Mucosa of descending colon (tissue), 3 donors: Measurements from ENCODE around the gene GRM8. TPM values are rescaled to one million over a fixed set of nuclear protein-coding genes. Genes with fewer than 3 reads are reported as not detected.

ENCODE experiments used
- ATAC-seq: fragments of 200-7000 bp; cut with Tn5 transposase; one replicate; pipeline ENCODE4 v1.9.1; 2020; ENCODE audit warnings: mild to moderate bottlenecking, moderate library complexity
- DNase-seq, 3 donors: peaks; one replicate each; pipeline ENCODE4 v3.0.0-alpha.2; 2020
- H3K36me3 ChIP-seq: fragments of 200-600 bp; one replicate; pipeline ENCODE4 v1.8.0; 2021; ENCODE audit warnings: low read depth, mild to moderate bottlenecking
- H3K4me1 ChIP-seq: fragments of 200-600 bp; one replicate; pipeline ENCODE4 v1.8.0; 2021; ENCODE audit warnings: low read depth, mild to moderate bottlenecking
- H3K4me3 ChIP-seq: fragments of 200-600 bp; one replicate; pipeline ENCODE4 v1.8.0; 2021; ENCODE audit warnings: mild to moderate bottlenecking
- H3K9me3 ChIP-seq: fragments of 200-600 bp; one replicate; pipeline ENCODE4 v1.8.0; 2021; ENCODE audit warnings: mild to moderate bottlenecking
- intact Hi-C, 2 donors: fragments of 100-400 bp; cut with DNase I in 1 of 2; cut with micrococcal nuclease in 1 of 2; formaldehyde crosslinking; loops; one replicate each; pipeline versions ENCODE4 v1.11.0 to v1.11.1; 2022; cut with DNase I, micrococcal nuclease
- total RNA-seq, 3 donors: library from RNA; stranded (reverse); fragmentation: NEBNext Ultra II Directional in 2 of 3; extraction: Animal tissue kit (Norgen Biotek cat#: 25700) in 2 of 3; gene quantifications; one replicate each; pipeline versions ENCODE4 v1.2.1 to v1.2.4, GENCODE V29; 2021 to 2023
- TF ChIP-seq, protein P1 (sequence below): fragments of 200-600 bp; IDR thresholded peaks from one replicate; pipeline ENCODE4 v1.8.0; 2022; ENCODE audit warnings: antibody characterized with exemption, mild to moderate bottlenecking
- donor health status: DM: no; HTN: no; CAD: no; lungs with moderate emphysema.
- donor health status: DM: no; HTN: no; CAD: no.
- donor health status: DM: no; HTN: yes; CAD: no.

The GRM8 gene
- total RNA-seq, 3 donors from 2014 or later = 0.41 to 9.2 (median 4.4) TPM

DNA sequence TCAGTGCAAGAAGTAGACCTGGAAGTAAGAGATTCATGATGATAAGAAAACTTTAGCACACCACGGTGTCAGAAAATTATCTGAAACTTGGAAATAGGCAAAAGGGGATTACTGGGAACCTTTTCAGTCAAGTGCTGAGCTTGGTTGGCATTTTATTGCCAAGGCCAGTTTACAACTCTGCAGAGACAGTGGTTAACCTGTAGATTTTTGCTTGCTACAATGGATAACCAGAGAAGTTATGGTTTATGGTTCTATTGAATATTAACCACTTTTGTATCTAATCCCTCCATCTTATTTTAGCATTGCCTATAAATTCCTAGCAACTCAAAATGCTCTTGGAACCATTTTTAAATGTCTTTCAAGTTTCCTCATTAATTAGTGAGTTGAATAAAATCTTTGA is 13.3 kb upstream of the GRM8 start:
- no peaks in the 10 kb centered on the region for H3K9me3 ChIP-seq
- intact Hi-C loops = no loop called here
- no peak overlapping the region for H3K4me3 ChIP-seq
- no peaks in the 10 kb centered on the region for H3K4me1 ChIP-seq
- ATAC-seq = peak; percentile 51
- TF ChIP-seq, protein P1, sequence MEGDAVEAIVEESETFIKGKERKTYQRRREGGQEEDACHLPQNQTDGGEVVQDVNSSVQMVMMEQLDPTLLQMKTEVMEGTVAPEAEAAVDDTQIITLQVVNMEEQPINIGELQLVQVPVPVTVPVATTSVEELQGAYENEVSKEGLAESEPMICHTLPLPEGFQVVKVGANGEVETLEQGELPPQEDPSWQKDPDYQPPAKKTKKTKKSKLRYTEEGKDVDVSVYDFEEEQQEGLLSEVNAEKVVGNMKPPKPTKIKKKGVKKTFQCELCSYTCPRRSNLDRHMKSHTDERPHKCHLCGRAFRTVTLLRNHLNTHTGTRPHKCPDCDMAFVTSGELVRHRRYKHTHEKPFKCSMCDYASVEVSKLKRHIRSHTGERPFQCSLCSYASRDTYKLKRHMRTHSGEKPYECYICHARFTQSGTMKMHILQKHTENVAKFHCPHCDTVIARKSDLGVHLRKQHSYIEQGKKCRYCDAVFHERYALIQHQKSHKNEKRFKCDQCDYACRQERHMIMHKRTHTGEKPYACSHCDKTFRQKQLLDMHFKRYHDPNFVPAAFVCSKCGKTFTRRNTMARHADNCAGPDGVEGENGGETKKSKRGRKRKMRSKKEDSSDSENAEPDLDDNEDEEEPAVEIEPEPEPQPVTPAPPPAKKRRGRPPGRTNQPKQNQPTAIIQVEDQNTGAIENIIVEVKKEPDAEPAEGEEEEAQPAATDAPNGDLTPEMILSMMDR = no peak
- no peaks in the 10 kb centered on the region for H3K36me3 ChIP-seq
- no peak for DNase-seq

DNA sequence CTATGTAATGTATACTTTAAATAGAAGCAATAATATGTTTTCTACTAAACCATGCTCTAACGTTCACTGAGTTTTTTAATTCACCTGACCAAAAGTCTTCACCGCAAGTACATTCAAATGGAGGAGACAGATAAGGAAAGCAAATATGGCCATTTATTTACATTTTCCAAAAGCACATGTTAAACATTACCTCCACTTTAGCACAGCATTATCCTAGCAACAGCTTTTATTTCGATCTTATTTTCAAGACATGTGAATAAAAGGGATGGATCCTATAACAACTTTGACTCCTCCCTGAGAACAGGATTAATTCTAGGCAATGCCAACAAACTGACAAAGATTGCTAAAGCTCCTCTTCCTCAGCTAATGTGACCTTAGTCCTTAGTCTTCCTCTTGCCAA is 11.5 kb upstream of the GRM8 start:
- TF ChIP-seq, protein P1 = no peak
- intact Hi-C loops = no loop called here
- DNase-seq (no peak), ATAC-seq (peak; percentile 86)
- H3K4me3 ChIP-seq = no peak overlapping the region
- H3K9me3 ChIP-seq = no peaks in the 10 kb centered on the region
- H3K36me3 ChIP-seq = no peaks in the 10 kb centered on the region
- H3K4me1 ChIP-seq = no peaks in the 10 kb centered on the region

DNA sequence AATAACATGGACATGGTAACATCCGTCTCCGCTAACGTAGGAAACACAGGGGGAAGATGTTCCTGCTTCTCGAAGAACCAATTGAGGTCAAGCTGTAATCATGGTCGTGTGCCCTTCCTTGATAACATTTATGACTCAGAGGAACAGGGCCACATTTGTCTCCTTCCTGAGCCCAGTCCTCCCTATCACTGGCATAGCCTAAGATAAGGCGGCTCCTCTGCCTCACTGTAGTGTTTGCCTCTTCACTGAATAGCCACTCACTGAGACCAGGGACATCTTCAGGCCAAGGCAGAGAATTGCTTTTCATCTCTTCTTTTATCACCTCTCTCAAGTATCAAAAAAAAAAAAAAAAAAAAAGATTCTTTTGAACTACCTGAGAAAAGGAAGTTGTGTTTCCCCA is 5.4 kb upstream of the GRM8 start:
- TF ChIP-seq, protein P1 = no peak
- no peaks in the 10 kb centered on the region for H3K36me3 ChIP-seq
- no peak for ATAC-seq
- no peak for DNase-seq
- H3K9me3 ChIP-seq = no peaks in the 10 kb centered on the region
- intact Hi-C loops = no loop called here
- no peak overlapping the region for H3K4me3 ChIP-seq
- peaks cover 7% of the 10 kb centered on the region for H3K4me1 ChIP-seq

DNA sequence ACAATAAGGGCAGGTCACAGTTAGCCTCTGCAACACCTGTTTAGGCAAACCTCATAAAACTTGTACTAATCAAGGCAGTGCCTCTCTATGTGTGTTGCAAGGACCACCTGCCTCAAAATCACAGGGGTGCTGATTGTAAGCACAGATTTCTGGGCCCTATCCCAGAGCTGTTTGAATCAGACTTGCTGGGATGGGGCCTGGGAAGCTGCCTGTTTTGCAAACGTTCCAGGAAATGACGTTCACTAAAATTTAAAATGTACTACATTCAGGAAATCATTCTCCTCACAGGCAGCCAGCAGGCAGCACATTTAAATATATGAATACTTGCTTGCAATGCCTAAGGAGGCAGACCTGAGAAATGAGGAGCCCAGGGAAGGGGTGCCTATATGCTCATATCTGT is 4.3 kb upstream of the GRM8 start:
- Histone ChIP-seq H3K4me1 (peaks cover 13% of the 10 kb centered on the region), H3K4me3 (no peak overlapping the region), H3K9me3 (no peaks in the 10 kb centered on the region), H3K36me3 (no peaks in the 10 kb centered on the region)
- intact Hi-C loops = no loop called here
- TF ChIP-seq, protein P1 = no peak
- ATAC-seq = no peak
- no peak for DNase-seq

DNA sequence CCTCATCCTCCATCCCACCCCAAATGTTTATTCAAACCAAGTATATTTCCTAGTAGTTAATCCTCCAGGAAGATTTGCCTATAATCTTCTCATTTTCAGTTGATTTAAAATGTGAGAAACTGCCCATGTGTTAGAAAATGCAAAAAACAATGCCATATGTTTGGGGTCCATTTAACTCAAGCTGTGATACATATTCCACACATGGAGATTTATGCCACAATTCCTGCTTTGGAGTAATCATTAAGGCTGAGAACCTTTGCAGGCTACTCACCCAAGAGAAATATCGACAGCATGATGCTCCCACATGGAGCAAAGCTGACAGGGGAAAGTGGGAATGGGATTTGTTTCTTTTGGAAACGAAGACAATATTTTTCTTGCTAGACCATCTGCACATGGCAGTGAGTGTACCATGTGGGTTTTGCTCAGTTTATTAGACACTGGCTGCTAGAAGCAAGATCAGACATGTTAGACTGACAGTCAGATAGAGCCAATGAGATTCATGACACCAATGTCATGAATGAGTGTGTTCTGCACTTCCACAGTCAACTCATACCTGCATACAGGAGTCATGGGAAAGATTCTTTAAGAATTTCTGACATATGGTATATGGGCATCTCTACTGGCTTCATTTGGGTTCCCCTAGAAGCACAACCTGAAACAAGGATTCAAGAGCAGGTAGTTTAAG is 3.4 kb upstream of the GRM8 start:
- TF ChIP-seq, protein P1 = no peak
- Histone ChIP-seq H3K36me3 (no peaks in the 10 kb centered on the region), H3K4me3 (no peak overlapping the region), H3K4me1 (peaks cover 22% of the 10 kb centered on the region), H3K9me3 (no peaks in the 10 kb centered on the region)
- DNase-seq = no peak
- no peak for ATAC-seq
- intact Hi-C loops = no loop called here
